H1 (cell line): ENCODE data around the gene KRAS. TPM values are rescaled to one million over a fixed set of nuclear protein-coding genes. Genes with fewer than 3 reads are reported as not detected.

Experiments
- KDM5A ChIP-seq: fragments of 200-600 bp; IDR thresholded peaks from 2 replicates; pipeline ENCODE4 v1.7.1; 2012; ENCODE audit warnings: mild to moderate bottlenecking, low read length, inconsistent platforms, mixed read lengths
- polyA plus RNA-seq, 7 experiments: library from polyadenylated mRNA; depleted of rRNA in 3 of 7; stranded (reverse) in 5 of 7; unstranded in 2 of 7; fragments of >200 nt in 5 of 7; fragments of 200-250 nt in 2 of 7; gene quantifications; 1 replicate in 5 of 7; 2 replicates in 1 of 7; 4 replicates in 1 of 7; pipeline versions ENCODE4 v1.2.1 to v1.2.3, GENCODE V29; 2011 to 2013; ENCODE audit warnings: missing spikeins in 2 of 7, mixed read lengths in 2 of 7
- total RNA-seq: library from RNA; stranded (reverse); fragmentation: NEBNext Ultra II Directional; extraction: Animal tissue kit (Norgen Biotek cat#: 25700); gene quantifications from 2 replicates; pipeline ENCODE4 v1.2.1, GENCODE V29; 2021

Gene KRAS
- total and polyA plus RNA-seq, 2 of the 8 experiments (the other 6 are each of a cell fraction or from before 2014, with no cell fraction given), result 24.8 to 64.6 TPM

- TF ChIP-seq KDM5A, result no peak
These were observed 87.9 kb downstream of the KRAS start (continued) for GRCh38 chr12:25162866-25163265.
